Lower leg skin (tissue), 4 donors: ENCODE data around the gene MLLT11. TPM values are rescaled to one million over a fixed set of nuclear protein-coding genes. Genes with fewer than 3 reads are reported as not detected.
A peak's percentile ranks its signal among the peaks of the same experiment; 100 is the strongest.

Source experiments
- DNase-seq, 2 donors: peaks; one replicate each; pipeline ENCODE4 v3.0.0-alpha.2; 2019; ENCODE audit warnings: low spot score in 2 of 2
- H3K4me3 ChIP-seq: fragments of 200-600 bp; sonication (generic); 2 replicates; pipeline ENCODE4 v1.5.1; 2017; ENCODE audit warnings: mild to moderate bottlenecking, low read depth; ENCODE audit not compliant: poor library complexity, severe bottlenecking
- POLR2A ChIP-seq, 2 donors: fragments of 450-650 bp; IDR thresholded peaks; one replicate each; pipeline ENCODE4 v1.6.1; 2016 to 2017; ENCODE audit warnings: antibody characterized with exemption in 2 of 2, mild to moderate bottlenecking in 1 of 2, moderate library complexity in 1 of 2
- WGBS, 2 donors: methylation state at CpG; one replicate each; pipeline ENCODE4 v1.1.5; 2018; 5-methylcytosine and 5-hydroxymethylcytosine counted together
- intact Hi-C: fragments of 100-400 bp; cut with DNase I; formaldehyde crosslinking; loops from one replicate; pipeline ENCODE4 v1.15.0; 2023; ENCODE audit warnings: low total_unique reads
- total RNA-seq, 4 donors: library from RNA; depleted of rRNA; stranded (reverse); fragments of >200 nt; gene quantifications; one replicate each; pipeline ENCODE4 v1.1.0, GENCODE V29; 2016
- TF ChIP-seq, protein P1 (sequence below), 3 donors: fragments of 450-650 bp; IDR thresholded peaks; one replicate each; pipeline ENCODE4 v1.5.1; 2016; ENCODE audit warnings: antibody characterized with exemption in 3 of 3, mild to moderate bottlenecking in 3 of 3, moderate library complexity in 2 of 3

MLLT11 gene
- total RNA-seq, 4 donors from 2014 or later: 0.47 to 1.6 (median 0.70) TPM

DNA sequence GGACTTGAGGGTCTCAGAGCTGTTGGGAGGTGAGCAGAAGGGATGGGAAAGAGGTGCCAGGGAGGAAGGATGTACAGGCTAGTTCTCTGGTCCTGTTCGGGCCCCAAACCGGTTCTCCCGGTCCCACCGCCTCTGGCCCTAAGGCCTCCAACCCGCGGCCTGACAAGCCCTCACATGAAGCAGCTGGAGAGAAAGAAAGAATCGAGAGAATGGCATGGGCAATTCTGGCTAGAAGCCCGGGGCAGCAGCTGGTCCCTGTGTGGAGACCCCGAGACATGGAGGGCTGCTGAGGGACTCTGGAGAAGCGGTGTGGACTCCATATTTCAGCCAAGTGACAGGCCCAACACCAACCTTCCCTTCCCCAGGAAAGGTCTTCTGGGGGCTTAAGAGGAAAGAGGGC is 1.5 kb upstream of the MLLT11 start:
- no peak for TF ChIP-seq POLR2A (IDR thresholded peaks at IDR 0.05)
- TF ChIP-seq, protein P1, sequence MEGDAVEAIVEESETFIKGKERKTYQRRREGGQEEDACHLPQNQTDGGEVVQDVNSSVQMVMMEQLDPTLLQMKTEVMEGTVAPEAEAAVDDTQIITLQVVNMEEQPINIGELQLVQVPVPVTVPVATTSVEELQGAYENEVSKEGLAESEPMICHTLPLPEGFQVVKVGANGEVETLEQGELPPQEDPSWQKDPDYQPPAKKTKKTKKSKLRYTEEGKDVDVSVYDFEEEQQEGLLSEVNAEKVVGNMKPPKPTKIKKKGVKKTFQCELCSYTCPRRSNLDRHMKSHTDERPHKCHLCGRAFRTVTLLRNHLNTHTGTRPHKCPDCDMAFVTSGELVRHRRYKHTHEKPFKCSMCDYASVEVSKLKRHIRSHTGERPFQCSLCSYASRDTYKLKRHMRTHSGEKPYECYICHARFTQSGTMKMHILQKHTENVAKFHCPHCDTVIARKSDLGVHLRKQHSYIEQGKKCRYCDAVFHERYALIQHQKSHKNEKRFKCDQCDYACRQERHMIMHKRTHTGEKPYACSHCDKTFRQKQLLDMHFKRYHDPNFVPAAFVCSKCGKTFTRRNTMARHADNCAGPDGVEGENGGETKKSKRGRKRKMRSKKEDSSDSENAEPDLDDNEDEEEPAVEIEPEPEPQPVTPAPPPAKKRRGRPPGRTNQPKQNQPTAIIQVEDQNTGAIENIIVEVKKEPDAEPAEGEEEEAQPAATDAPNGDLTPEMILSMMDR (IDR thresholded peaks at IDR 0.05): no peak
- DNase-seq: peak; percentile 59 to 92
- H3K4me3 ChIP-seq: peak overlapping the region; percentile 98
- 1% methylated on average over 10 of the region's 10 CpGs for WGBS, 2 donors
- intact Hi-C loops: no loop called here

DNA sequence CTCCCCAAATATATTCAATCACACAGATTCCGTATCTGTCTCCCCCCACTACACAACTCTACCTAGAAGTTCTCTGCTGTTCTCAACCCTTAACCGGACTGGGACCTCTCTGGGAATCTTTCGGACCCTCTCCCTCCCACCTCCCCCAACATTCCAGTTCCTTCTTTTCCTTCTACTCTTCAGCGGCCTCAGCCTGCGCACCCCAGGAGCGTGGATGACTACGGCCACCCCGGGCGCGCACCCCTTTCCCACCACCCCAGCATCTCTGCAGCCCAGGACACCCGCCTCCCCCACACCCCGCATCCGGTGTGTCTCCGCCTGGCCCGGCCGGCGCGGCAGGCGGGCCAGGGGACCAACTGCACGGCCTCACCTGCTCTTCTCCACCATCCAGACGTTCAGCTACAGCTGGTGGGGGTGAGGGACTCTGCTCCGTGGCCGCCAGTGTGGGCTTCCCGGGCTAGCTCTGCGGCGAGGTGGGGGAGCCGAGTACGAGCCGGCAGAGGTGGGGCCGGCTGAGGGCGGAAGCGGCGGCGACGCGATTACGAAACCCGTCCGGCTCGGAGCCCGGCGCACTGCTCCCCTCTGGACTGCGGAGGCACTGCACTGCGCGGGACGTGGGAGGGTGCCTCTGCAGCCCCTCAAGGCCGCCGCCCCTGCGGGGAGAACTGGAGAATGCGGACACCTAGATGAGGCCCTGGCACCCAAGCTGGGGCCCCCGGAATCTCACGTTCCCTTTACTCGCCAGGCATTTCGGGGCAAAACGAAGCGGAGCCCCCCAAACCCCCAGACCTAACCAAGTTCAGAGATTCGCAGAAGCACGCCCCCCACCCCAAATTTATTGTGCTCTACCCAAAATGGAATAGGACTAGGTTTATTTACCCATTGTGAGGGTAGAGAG is 839 bp upstream of the MLLT11 start, which contains the start of gene CDC42SE1:
CDC42SE1 (minus strand) TSS at position 514 of the 898 bp plus-strand sequence. CDS start 3,892 bp downstream, outside the sequence.
- peak within 1 kb of the TSS; percentile 98 for H3K4me3 ChIP-seq
- WGBS, 2 donors: 0% methylated on average over 34 to 45 of the region's 58 CpGs
- peak; percentile 63 to 95 for DNase-seq
- TF ChIP-seq, protein P1 (IDR thresholded peaks at IDR 0.05): peak in 1 of 3 donors; percentile 95
- no peak for TF ChIP-seq POLR2A (IDR thresholded peaks at IDR 0.05)
- intact Hi-C loops: no loop called here

DNA sequence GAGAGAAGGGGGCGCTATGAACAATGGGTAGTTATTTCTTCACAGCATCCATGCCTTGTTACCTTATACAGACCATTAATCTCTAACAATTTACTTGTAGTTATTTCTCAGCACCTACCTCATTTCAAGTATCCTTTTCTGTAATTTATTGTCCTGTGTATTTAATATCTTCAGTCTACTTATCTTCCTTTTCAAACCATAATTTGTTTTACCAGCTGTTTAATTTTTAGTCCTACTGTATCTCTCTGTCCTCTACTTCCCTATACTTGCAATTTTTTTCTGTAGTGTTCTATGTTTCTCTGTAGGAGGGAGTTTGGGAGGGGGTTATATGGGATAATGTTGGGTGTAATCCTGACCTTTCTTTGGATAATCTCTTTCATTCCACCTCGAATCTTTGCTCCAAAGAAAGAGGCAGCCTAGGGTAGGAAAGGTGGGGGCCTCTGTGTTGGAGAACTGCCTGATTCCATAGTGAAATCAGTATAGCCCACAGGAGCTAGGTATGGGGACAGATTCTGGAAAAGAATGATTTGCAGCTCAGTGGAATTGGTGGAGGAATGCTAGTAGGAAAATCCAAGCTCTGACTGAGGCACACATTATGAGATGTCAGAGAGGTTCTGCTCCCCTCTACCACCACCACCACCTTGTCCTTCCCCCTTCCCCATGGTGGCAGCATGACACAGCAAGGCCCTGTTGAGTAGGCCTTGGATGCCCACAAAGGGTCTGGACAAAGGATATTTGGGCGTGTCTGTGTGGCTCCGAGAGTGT is 642 bp downstream of the MLLT11 start:
- H3K4me3 ChIP-seq: no peak overlapping the region
- TF ChIP-seq POLR2A (IDR thresholded peaks at IDR 0.05): no peak
- TF ChIP-seq, protein P1 (IDR thresholded peaks at IDR 0.05): no peak
- WGBS, 2 donors: 51 to 57% methylated on average over 4 of the region's 4 CpGs
- intact Hi-C loops: no loop called here
- DNase-seq: no peak

DNA sequence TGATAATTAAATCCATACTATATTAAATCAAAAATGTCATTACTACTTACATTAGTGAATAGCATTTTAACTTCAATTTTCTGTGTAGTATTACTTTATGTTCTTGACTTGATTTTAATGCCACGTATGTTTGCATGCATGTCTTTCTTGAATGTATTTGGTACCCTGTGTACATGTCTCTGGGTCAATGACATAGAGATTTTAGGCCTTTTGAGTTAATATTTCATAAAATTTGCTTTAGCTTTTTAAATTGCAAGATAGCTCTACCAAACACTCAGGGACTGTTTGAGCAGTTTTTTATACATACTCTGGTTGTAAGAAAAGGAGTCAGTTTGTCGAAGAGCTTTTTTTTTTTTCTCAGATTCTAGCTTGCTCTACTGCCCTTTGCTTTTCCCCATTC is 1.5 kb downstream of the MLLT11 start:
- DNase-seq: no peak
- WGBS, 2 donors: 77 to 83% methylated on average over 2 of the region's 2 CpGs
- TF ChIP-seq POLR2A (IDR thresholded peaks at IDR 0.05): no peak
- TF ChIP-seq, protein P1 (IDR thresholded peaks at IDR 0.05): no peak
- H3K4me3 ChIP-seq: no peak overlapping the region
- intact Hi-C loops: no loop called here

DNA sequence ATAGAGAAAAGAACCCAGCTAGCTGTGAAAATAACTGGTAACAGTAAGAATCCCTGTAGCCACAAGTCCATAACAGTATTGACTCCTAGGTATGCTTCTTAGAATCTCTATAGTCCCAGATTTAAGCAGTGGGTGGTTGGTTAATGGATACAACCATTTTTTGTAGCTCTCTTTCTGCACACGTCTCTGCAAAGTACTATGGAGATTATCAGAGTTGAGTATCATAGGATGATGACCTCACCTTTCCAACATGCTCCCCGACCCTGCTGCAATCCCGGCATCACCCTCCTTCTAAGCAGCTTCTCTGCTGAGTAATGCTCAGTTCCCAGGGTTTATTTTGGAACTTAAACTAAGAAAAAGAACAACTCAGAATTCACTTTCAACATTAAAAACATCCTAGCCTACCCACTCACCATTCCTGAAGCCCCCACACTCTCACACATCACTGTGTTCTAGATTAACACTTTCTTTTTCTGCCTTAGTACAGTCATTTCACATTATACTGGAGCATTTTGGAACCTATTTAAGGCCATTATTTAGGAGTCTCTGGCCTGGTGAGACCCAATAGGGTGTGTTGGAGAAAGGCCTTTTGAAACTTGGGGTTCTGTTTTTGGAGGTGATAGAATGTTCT is 2.7 kb downstream of the MLLT11 start:
- 44 to 56% methylated on average over 3 of the region's 3 CpGs for WGBS, 2 donors
- DNase-seq: no peak
- intact Hi-C loops: no loop called here
- no peak for TF ChIP-seq POLR2A (IDR thresholded peaks at IDR 0.05)
- TF ChIP-seq, protein P1 (IDR thresholded peaks at IDR 0.05): no peak
- H3K4me3 ChIP-seq: no peak overlapping the region
